ENCODE data around the gene RBFOX2. TPM values are rescaled to one million over a fixed set of nuclear protein-coding genes. Genes with fewer than 3 reads are reported as not detected.

The RBFOX2 gene
- polyA plus RNA-seq, 1 of the 3 experiments (the other 2 are of a cell fraction): 115 TPM

DNA sequence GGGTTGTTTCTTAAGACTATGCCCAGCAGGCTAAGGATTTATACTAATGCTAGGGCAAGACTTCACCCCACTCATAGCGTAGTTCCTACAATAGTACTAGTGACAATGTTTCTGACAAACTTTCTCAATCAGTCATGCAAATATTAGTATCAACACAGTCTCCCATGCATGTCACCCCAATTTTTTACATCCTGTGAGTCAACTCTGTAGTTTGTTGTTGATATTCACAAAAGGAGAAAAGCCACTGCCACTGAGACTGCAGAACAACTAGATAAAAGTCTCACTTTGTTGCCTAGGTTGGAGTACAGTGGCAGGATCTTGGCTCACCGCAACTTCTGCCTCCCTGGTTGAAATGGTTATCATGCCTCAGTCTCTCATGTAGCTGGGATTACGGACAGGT lies 155.2 kb downstream of the RBFOX2 start:
- H3K4me2 ChIP-seq: no peak overlapping the region
- peaks cover 95% of the 10 kb centered on the region for H3K79me2 ChIP-seq (ENCODE audit: insufficient read depth)
- no peak overlapping the region for H3K27ac ChIP-seq (ENCODE audit: low read depth in 2 of 2, low read length in 1 of 2)
- H4K20me1 ChIP-seq (ENCODE audit: insufficient read depth): peaks cover 91% of the 10 kb centered on the region
- H3K27me3 ChIP-seq (ENCODE audit: insufficient read depth): no peaks in the 10 kb centered on the region
- 82% methylated on average over 3 of the region's 3 CpGs for WGBS (ENCODE audit: low lambda C conversion rate)
- no peak overlapping the region for H3K9ac ChIP-seq
- DNase-seq: no peak
- no peak overlapping the region for H3K4me3 ChIP-seq (ENCODE audit: low read depth in 2 of 2, low read length in 1 of 2)
- H3K9me2 ChIP-seq: no peaks in the 10 kb centered on the region
- POLR2A ChIA-PET: no interaction called here
- H3K4me1 ChIP-seq (ENCODE audit: control insufficient read depth in 1 of 2, insufficient read depth in 2 of 2, low read depth in 1 of 2, low read length in 1 of 2): peaks cover 0 to 7% of the 10 kb centered on the region in 2 experiments; a peak in 2 of 4 replicates
- CTCF ChIA-PET: interaction anchor here (1.1 to 1.6 kb wide), 3 partner anchors 11 to 413 kb away, joined by 3 to 7 read pairs (median 3); no protein-coding TSS in a partner anchor
- H3F3A ChIP-seq (replicated peaks; ENCODE audit: insufficient read depth): peaks cover 6% of the 10 kb centered on the region
- H2AFZ ChIP-seq (ENCODE audit: low read depth): no peak overlapping the region
- peaks cover 4 to 5% of the 10 kb centered on the region in 2 experiments for H3K36me3 ChIP-seq (replicated peaks in 1 of 2; ENCODE audit: control insufficient read depth in 1 of 2, insufficient read depth in 2 of 2, low read length in 1 of 2)
- H3K9me3 ChIP-seq: no peaks in the 10 kb centered on the region
- TF ChIP-seq NFIC (IDR thresholded peaks at IDR 0.05; ENCODE audit: borderline replicate concordance) (no peak), GATA2 (CRISPR knock-in tag; IDR thresholded peaks at IDR 0.05) (no peak), EZH2phosphoT487 (IDR thresholded peaks at IDR 0.05; ENCODE audit: borderline replicate concordance, low read depth) (no peak), ELF1 (IDR thresholded peaks at IDR 0.05) (no peak), EP300 (IDR thresholded peaks at IDR 0.05; ENCODE audit: borderline replicate concordance in 1 of 2, low read depth in 1 of 2, low read length in 1 of 2) (no peak), FOXM1 (IDR thresholded peaks at IDR 0.05; ENCODE audit: low read depth) (no peak), POLR2AphosphoS5 (IDR thresholded peaks at IDR 0.05; ENCODE audit: low read depth, low read length) (no peak)
- TF ChIP-seq, protein P1, sequence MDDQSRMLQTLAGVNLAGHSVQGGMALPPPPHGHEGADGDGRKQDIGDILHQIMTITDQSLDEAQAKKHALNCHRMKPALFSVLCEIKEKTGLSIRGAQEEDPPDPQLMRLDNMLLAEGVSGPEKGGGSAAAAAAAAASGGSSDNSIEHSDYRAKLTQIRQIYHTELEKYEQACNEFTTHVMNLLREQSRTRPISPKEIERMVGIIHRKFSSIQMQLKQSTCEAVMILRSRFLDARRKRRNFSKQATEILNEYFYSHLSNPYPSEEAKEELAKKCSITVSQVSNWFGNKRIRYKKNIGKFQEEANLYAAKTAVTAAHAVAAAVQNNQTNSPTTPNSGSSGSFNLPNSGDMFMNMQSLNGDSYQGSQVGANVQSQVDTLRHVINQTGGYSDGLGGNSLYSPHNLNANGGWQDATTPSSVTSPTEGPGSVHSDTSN (IDR thresholded peaks at IDR 0.05): no peak
- TF ChIP-seq, protein P2, sequence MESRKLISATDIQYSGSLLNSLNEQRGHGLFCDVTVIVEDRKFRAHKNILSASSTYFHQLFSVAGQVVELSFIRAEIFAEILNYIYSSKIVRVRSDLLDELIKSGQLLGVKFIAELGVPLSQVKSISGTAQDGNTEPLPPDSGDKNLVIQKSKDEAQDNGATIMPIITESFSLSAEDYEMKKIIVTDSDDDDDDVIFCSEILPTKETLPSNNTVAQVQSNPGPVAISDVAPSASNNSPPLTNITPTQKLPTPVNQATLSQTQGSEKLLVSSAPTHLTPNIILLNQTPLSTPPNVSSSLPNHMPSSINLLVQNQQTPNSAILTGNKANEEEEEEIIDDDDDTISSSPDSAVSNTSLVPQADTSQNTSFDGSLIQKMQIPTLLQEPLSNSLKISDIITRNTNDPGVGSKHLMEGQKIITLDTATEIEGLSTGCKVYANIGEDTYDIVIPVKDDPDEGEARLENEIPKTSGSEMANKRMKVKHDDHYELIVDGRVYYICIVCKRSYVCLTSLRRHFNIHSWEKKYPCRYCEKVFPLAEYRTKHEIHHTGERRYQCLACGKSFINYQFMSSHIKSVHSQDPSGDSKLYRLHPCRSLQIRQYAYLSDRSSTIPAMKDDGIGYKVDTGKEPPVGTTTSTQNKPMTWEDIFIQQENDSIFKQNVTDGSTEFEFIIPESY (IDR thresholded peaks at IDR 0.05; ENCODE audit: borderline replicate concordance, low read depth): no peak

DNA sequence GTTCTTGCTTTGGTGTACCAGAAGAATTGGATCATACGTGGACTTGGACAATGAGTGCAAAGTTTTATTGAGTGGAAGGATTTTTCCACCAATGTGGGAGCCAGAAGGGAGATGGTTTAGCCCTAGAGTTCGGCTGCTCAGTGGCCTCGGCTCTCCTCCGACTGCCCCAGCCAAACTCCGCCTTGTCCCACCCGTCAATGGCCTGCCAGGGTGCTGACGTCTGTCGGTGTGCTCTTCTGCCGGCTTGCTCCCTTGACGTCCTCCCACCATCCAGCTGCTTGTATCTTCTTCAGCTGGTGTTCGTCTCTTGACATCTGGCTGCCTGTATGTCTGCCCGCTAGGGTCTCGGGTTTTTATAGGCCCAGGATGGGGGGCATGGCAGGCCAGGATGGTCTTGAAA lies 156.2 kb downstream of the RBFOX2 start:
- Histone ChIP-seq H3K4me1 (ENCODE audit: control insufficient read depth in 1 of 2, insufficient read depth in 2 of 2, low read depth in 1 of 2, low read length in 1 of 2) (peaks cover 0 to 7% of the 10 kb centered on the region in 2 experiments; a peak in 2 of 4 replicates), H4K20me1 (ENCODE audit: insufficient read depth) (peaks cover 91% of the 10 kb centered on the region), H3K27ac (ENCODE audit: low read depth in 2 of 2, low read length in 1 of 2) (no peak overlapping the region), H3K36me3 (replicated peaks in 1 of 2; ENCODE audit: control insufficient read depth in 1 of 2, insufficient read depth in 2 of 2, low read length in 1 of 2) (peaks cover 4 to 5% of the 10 kb centered on the region in 2 experiments), H3K9me3 (no peaks in the 10 kb centered on the region), H3K9me2 (no peaks in the 10 kb centered on the region), H3K4me3 (ENCODE audit: low read depth in 2 of 2, low read length in 1 of 2) (no peak overlapping the region), H2AFZ (ENCODE audit: low read depth) (no peak overlapping the region), H3K79me2 (ENCODE audit: insufficient read depth) (peaks cover 93% of the 10 kb centered on the region), H3K27me3 (ENCODE audit: insufficient read depth) (no peaks in the 10 kb centered on the region), H3F3A (replicated peaks; ENCODE audit: insufficient read depth) (peaks cover 6% of the 10 kb centered on the region), H3K9ac (no peak overlapping the region), H3K4me2 (no peak overlapping the region)
- CTCF ChIA-PET: interaction anchor here (1.0 to 1.7 kb wide), 4 partner anchors 10 to 414 kb away, joined by 3 to 7 read pairs (median 5); no protein-coding TSS in a partner anchor
- TF ChIP-seq RCOR1 (IDR thresholded peaks at IDR 0.05; ENCODE audit: low read length) (no peak), RXRA (IDR thresholded peaks at IDR 0.05; ENCODE audit: borderline replicate concordance, low read depth) (no peak), ELF1 (IDR thresholded peaks at IDR 0.05) (no peak)
- no peak for DNase-seq
- POLR2A ChIA-PET: no interaction called here
- WGBS (ENCODE audit: low lambda C conversion rate): 98% methylated on average over 10 of the region's 13 CpGs
